ENCODE data around the gene TRIM69.
A peak's percentile ranks its signal among the peaks of the same experiment; 100 is the strongest.
"Not testable (repeated sequence)": the region's sequence is repeated elsewhere in the genome, so short reads cannot be mapped to it uniquely, and the experiment has no call there.

The TRIM69 gene

DNA sequence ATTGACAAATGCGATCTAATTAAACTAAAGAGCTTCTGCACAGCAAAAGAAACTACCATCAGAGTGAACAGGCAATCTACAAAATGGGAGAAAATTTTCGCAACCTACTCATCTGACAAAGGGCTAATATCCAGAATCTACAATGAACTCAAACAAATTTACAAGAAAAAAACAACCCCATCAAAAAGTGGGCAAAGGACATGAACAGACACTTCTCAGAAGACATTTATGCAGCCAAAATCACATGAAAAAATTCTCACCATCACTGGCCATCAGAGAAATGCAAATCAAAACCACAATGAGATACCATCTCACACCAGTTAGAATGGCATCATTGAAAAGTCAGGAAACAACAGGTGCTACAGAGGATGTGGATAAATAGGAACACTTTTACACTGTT lies 7.1 kb downstream of the TRIM69 start:
- not testable (repeated sequence) for DNase-seq (ENCODE audit: low read depth in 2 of 2)

DNA sequence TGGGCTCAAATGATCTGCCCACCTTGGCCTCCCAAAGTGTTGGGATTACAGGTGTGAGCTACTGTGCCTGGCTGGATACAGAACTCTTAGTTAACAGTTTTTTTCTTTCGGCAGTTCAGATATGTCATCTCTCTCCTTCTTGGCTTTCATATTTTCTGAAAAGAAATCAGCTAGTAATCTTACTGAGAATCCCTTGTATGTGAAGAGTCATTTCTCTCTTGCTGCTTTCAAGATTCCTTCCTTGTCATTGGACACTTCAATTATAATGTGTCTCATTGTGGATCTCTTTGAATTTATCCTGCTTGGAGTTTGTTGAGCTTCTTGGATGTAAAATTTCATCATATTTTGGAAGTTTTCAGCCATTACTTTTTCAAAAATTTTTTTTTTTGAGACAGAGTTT lies 17.0 kb downstream of the TRIM69 start:
- no peak for DNase-seq (ENCODE audit: low read depth in 2 of 2)

DNA sequence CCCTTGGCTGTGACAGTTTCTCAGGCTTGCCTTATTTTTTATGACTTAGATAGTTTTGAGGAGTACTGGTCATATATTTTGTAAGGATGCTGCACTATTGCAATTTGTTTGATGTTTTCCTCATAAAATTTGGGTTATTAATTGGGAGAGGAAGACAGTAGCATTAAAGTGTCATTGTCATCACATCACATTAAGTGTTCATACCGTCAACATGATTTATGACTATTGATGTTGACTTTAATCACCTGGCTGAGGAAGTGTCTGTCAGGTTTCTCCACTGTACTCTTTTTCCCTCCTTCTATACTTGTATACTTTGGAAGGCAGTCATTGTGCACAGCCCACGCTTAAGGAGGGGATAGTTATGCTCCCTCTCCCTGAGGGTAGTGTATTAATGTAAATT lies 26.9 kb downstream of the TRIM69 start:
- DNase-seq (ENCODE audit: low read depth in 2 of 2): no peak

DNA sequence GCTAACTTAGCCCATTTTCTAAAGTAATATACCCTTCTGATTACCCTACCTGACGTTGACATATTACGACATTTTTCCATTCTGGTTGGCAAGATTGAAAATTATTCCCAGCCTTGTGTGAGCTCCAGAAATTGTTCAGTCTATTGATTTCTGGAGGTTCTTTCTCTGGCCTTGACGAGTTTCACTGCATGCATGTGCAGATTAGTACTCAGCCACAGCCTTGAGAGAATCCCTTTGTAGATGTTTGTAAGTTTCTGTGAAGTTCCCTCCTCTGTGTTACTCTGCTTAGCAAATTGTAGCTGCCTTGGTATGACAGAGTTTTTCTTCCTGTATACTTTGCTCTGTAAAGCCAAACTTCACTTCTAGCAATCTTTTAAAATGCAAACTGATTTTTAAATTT lies 27.5 kb downstream of the TRIM69 start:
- no peak for DNase-seq (ENCODE audit: low read depth in 2 of 2)

DNA sequence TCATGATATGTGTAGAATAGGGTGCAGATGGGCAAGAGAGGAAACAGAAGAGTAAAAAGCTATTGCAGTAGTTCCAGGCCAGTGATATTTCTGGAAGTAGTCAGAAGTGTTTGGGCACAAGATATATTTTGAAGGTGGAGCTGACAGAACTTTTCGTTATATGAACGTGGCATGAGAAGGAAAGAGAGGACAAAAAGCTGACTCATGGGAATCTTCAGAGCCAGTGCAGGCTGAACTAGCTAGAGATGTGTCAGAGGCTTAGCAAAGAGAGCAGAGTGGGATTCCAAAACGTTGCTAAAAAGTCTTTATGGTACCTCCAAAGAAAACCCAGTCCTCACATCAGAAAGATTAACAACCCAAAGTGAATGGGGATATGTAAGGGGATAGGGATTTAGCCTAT lies 28.7 kb downstream of the TRIM69 start:
- no peak for DNase-seq (ENCODE audit: low read depth in 2 of 2)

DNA sequence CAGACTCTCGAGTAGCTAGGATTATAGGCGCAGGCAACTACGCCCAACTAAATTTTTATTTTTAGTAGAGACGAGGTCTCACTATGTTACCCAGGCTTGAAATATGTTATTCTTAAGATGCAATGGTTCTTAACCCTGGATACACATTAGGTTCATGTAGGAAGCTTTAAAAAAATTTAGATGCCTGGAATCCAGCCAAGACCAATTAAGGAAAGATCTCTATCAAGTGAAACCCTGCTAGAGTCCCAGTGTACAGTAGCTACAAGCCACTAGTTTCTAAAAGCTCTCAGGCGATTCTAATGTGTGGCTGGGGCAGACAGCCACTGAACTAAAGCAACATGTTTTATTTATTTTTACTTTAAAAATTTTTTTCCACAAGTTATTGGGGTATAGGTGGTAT lies 33.2 kb downstream of the TRIM69 start:
- DNase-seq (ENCODE audit: low read depth in 2 of 2): no peak

DNA sequence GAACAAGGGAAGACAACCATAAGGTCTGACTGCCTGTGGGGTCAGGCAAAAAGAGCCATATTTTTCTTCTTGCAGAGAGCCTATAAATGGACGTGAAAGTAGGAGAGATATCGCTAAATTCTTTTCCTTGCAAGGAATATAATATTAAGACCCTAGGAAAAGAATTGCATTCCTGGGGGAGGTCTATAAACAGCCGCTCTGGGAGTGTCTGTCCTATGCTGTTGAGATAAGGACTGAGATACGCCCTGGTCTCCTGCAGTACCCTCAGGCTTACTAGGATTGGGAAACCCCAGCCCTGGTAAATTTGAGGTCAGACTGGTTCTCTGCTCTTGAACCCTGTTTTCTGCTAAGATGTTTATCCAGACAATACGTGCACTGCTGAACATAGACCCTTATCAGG lies 34.4 kb downstream of the TRIM69 start:
- DNase-seq (ENCODE audit: low read depth in 2 of 2): not testable (repeated sequence)

DNA sequence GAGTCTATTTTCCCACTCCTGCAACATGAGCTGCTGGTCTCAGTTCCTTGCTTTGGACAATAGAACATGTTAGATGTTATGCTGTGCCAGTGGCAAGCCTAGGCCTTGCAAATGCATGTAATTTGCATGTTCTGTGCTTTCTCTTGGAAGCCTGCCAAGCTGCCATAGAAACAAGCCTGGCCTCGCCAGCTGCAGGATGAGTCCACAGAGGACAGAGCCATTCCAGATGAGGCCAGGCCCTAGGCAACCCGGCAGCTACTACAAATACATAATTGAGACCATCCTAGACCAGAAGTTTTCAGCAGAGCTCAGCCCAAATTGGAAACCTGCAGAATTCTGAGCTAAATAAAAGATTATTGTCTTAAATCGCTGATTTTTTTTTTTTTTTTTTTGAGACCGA lies 39.6 kb downstream of the TRIM69 start:
- DNase-seq (ENCODE audit: low read depth in 2 of 2): no peak

DNA sequence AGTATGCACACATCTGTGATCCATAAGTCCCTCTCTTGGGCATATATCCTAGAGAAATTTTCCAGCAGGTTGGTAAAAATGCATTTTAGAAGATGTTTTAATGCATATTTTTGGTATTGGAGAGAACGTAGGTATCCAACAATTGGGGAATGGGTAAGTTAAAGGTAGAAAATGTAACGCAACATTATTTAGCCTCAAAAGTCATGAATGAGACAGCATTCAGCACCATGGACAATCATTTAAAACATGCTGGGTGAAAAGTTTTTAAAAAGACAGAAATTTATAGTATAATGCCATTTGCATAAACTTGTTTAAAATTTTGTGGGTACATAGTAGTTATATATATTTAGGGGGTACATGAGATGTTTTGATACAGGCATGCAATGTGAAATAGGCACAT lies 43.4 kb downstream of the TRIM69 start:
- DNase-seq (ENCODE audit: low read depth in 2 of 2): no peak

DNA sequence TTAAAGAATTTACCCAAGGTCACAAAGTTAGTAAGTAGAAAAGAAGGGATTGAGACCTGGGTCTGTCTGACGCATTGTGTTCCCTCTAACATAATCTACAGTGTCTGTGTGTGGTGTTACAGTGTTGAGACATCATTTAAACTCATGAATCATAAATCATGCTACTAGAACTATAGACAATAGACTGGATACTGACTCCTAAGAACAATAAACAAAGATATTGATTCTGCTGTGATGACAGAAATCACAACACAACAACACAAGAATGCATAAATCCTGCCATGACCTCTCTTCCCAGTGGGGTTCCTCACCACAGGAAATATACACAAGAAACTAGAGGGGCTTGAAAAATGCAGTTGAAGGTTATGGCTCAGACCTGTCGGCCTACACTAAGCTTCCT lies 44.3 kb downstream of the TRIM69 start:
- DNase-seq (ENCODE audit: low read depth in 2 of 2): no peak

DNA sequence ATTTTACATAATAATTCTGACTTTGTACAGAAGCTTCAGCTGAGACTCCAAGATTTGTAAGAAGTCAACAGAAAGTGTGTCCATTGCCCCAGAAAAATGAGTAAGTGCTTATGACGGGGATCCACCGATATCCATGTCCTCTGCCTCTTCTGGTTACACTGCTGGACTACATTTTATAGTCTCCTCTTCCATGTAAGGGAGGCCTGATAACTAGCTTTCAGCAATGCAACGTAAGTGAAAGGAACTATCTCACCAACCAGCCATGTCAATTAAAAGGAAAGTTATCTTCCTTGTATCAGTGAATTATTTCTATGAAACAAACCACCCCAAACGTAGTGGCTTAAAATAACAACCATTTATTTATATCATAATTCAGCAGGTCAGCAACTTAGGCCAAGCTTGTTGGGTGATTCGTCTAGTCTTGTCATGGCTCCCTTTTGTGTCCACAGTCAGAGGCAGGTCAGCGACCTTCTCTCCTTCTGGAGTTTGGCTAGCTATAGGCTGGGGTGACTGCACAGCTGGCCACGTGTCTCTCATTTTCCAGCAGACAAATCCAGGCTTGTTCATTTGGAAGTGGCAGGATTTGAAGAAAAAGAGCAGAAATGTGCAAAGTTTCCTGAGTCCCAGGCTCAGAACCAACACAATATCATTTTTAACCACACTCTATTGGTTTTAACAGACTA lies 44.9 kb downstream of the TRIM69 start:
- no peak for DNase-seq (ENCODE audit: low read depth in 2 of 2)

DNA sequence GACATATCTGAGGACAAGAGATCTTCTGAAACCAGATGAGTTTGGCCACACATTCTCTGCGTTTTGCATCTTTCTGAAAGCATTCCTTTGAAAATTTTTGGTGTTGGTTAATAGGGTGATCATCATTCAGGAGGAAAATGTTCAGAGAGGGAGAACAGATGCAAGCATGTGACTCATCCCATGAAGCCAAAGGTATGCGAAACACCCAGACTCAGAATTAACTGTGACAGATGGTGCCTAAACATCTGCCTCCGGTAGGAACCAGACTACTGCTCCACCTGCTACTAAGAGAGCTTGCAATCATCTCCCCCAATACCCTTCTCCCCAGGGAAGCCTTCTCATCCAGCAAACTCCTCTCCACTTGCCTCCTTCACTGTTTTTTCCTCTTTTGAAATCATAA lies 46.2 kb downstream of the TRIM69 start:
- no peak for DNase-seq (ENCODE audit: low read depth in 2 of 2)

DNA sequence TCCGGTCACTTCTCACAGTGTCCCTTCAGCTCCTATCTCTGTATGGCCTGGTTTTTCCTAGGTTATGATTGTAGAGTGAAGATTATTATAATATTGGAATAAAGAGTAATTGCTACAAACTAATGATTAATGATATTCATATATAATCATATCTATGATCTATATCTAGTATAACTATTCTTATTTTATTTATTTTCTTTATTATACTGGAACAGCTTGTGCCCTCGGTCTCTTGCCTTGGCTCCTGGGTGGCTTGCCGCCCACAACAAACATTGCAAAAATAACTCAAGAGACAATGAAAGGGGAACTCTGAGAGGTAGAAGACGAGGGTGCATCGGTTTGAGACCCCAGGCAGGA lies 48.6 kb downstream of the TRIM69 start:
- not testable (repeated sequence) for DNase-seq (ENCODE audit: low read depth in 2 of 2)

DNA sequence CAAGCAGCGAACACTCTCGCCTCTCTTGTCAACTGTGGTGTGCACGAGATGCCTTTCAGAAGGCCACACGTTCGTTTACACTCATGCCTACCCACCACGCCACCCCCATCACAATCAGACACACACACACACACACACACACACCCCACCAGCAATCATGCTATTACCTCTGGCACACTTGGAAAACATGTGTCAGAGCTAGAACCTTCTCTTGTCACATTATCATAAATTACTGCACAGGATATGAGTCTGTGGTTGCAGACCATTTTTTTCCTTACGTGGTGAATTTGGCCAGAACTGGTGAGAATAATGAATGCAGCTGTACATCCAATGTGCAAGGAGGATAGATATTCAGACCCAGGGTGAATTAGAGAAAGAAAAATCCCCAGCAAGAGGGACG lies 52.4 kb downstream of the TRIM69 start:
- peak; percentile 27 to 43 for DNase-seq (ENCODE audit: low read depth in 2 of 2)

DNA sequence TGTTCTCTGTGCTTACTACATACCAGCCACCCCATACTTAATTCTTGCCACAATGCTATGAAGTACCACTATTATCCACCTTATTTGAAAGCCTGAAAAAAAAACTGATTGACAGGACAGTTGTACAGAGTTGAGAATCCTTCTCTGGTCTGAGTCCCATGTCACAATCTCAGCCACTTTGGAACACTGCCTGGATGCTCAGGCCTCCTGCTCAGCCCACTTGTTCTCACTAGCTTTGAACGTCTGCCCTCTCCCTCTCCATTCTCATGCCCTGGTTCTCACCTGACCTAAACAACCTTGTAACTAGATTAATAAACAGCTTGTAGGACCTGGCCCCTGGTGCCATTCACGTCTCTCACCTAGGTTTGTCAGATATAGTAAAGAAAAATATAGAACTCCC lies 53.9 kb downstream of the TRIM69 start:
- DNase-seq (ENCODE audit: low read depth in 2 of 2): no peak

DNA sequence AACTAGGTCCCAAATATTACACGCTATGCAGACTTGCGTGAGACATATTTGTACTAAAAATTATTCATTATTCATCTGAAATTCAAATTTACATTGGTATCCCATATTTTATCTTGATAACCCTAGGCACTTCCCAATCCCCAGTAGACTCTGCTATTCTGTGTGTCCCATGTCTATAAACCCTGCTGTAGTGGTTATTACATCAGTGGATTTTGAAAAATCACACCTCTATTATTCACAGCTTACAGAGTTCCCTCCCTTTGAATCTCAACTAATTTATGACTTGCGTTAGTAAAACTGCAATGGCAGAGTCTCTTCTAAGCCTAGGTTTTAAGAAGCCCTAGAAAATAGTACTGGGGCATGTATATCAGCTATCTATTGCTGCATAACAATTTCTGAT lies 54.3 kb downstream of the TRIM69 start:
- no peak for DNase-seq (ENCODE audit: low read depth in 2 of 2)

DNA sequence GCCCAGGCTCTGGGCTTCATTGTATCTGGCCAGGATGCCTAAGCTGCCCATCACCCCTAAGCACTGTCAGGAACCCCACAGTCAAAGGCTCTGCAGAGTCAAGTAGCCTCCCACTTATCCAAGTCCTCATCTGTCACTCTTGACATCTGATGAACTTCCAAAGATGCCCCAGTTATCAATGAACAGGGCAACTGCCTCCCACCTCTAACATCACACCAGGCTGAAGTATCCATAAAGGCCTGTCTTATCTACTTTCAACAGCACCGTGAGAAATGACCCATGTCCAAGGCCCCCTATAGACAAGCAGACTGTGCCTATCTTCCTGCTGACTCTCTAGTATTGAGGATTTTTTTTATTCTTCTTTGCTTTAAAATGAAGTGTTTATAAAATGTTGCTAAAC lies 56.4 kb downstream of the TRIM69 start:
- DNase-seq (ENCODE audit: low read depth in 2 of 2): no peak

DNA sequence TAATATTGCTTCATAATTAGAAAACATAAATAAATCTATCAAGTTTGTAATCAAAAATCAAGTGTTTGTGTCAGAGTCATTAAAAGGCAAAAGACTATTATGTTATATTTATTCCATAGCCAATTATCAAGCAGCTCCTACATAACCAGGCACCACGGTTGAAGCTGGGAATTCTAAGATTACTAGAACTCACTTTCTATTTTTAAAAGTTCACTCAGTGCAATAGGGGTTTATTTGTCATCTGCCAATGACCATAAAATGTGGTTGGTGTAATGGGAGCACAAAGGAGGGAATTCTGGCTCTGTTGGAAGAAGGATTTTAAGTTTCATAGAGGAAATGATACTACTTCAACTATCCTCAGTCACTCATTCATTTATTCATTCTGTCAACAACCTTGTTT lies 57.7 kb downstream of the TRIM69 start:
- DNase-seq (ENCODE audit: low read depth in 2 of 2): no peak

DNA sequence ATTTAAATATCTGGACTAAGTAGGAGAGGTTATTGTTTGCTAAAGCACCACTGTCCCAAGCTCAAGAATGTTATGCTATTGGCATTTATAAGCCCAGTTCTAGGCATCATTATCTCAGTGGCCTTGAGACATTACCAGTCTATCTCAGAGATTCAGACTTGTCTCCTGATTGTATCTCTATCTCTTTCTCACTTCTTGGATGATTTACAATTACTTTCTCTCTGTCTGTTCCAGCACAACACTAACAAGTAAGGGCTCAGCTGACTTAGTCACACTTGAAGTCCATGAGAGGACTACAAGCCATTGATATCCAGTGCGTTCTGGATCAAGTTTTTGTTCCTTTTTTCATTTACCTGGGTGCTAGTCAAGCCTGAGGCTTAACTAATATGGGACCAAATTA lies 60.2 kb downstream of the TRIM69 start:
- no peak for DNase-seq (ENCODE audit: low read depth in 2 of 2)

DNA sequence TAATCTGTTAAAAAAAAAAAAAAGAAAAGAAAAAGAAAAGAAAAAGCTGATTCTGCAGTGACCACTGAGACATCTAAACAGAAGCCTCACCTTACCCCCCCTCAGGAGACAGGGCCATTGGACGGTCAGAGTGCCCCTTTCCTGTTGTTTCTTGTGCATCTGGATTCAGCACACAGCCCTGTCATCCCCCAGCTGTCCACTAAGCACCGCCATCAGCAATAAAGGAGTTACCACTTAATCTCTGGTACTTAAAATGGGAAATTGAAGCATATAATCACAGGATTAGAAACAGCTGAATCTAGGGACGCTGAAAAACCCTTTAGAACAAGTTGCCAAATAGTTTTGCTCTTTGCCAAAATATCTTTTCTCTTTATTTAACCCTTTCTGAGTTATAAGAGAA lies 62.5 kb downstream of the TRIM69 start:
- DNase-seq (ENCODE audit: low read depth in 2 of 2): no peak

DNA sequence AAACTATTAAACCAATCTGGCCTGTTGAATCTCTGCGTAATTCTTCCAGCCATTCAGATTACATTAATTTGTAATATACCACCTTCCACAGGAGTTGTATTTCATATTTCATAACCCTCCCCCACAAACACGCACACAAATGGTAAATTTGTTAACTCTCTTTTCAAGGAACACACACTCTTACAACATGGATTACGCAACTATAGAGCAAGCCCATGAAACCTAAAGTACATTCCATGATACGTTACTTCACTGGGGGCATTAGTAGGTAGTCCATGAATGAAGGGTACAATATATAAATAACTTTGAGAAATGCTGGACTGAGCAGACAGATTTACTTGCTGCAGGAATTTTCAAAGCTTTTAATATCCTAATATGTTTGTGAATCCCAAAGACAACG lies 65.0 kb downstream of the TRIM69 start:
- no peak for DNase-seq (ENCODE audit: low read depth in 2 of 2)

DNA sequence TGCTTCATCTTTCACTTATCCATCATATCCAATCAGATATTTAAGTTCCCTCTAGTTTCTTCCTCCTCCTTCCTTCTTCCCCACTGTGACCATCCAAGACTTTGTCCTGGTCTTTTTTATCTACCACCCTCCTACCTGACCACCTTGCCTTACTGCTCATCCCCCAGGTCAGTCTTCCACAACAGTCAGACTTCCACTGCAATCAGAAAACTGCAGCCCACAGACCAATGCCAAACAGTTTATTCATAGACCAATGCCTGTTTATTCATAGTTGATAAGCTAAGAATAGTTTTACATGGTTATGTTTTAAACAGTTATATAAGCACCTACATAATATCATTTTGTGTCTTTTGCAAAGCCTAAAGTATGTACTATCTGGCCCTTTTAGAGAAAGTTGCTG lies 65.5 kb downstream of the TRIM69 start:
- DNase-seq (ENCODE audit: low read depth in 2 of 2): no peak

DNA sequence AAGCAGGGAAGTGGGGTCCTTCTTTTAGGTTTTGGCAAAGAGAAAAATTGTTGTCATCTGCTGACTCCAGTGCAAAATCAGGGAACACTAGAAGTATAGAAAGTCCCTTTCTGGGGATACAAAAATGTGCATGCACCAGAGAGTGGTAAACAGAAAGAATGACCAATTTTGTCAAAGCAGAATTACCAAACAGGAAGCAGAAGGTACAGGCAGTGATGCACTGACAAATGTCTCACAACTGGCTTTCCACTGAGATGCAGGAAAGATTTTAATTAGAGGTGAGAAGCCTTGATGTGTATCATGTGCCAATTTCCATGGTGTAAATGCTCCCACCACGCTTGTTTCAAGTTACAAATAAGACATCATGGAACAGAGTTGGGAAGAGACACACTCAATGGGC lies 66.0 kb downstream of the TRIM69 start:
- DNase-seq (ENCODE audit: low read depth in 2 of 2): no peak

DNA sequence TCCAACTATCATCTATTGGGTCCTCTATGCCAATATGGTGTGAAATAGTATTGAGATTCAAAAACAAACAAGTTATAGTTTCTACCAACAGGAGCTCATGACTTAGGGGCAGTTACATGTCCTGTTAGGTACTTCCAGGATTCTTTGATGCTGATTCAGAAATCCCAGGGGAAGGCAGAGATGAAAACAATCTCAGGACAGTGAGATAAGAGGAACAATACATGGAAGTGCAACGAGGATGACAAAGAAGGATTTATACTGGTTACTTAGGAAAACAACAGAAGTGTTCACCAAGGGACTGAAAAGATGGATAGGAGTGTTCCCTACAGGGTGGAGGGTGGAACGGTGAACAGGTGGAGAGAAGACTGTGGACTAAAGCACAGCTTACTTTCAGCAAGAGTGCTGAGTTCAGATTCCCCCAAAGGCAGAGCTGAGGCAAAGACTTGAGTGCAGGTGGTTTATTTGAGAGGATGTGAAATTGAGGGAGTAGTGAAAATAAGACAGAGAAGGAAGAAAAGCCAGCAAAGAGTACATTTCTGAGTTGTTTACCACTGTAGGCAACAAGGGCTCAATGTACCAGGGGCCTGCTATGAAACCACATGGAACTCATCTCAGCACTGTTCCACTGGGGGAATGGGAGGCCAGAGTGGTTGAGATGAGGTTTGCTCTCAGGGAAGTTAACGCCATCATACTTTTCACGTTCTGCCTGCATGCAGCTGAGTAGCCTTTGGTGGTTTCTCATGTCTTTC lies 68.1 kb downstream of the TRIM69 start:
- no peak for DNase-seq (ENCODE audit: low read depth in 2 of 2)
